Right lobe of liver (tissue), 4 donors: ENCODE measurements around the gene SVEP1.

ENCODE experiments used
- CTCF ChIP-seq, 4 donors: fragments of 200-600 bp in 3 of 4; fragments of 450-650 bp in 1 of 4; IDR thresholded peaks; one replicate each; pipeline versions ENCODE4 v1.5.1 to v1.8.0; 2016 to 2022; ENCODE audit warnings: antibody characterized with exemption in 4 of 4, mild to moderate bottlenecking in 2 of 4
- POLR2A ChIP-seq: fragments of 450-650 bp; IDR thresholded peaks from one replicate; pipeline ENCODE4 v1.6.1; 2017; ENCODE audit warnings: antibody characterized with exemption, mild to moderate bottlenecking
- donor health status: DM: no; HTN: no; CAD: no.
- donor health status: DM: no; HTN: no; CAD: no.
- donor health status: DM: no; HTN: yes; CAD: no.

- TF ChIP-seq CTCF (IDR thresholded peaks at IDR 0.05) (no peak), POLR2A (no peak)
These were observed 132.1 kb downstream of the SVEP1 start for GRCh38 chr9:110447476-110447875.
